HG02759 (cell line): ENCODE data around the gene COMMD1.
"Not testable (repeated sequence)": the region's sequence is repeated elsewhere in the genome, so short reads cannot be mapped to it uniquely, and the experiment has no call there.

ENCODE experiments used
- ATAC-seq: cut with Tn5 transposase; IDR thresholded peaks from one replicate; pipeline ENCODE4 v1.9.1; 2021; ENCODE audit warnings: mild to moderate bottlenecking, moderate library complexity; ENCODE audit not compliant: unreplicated experiment

Gene COMMD1

DNA sequence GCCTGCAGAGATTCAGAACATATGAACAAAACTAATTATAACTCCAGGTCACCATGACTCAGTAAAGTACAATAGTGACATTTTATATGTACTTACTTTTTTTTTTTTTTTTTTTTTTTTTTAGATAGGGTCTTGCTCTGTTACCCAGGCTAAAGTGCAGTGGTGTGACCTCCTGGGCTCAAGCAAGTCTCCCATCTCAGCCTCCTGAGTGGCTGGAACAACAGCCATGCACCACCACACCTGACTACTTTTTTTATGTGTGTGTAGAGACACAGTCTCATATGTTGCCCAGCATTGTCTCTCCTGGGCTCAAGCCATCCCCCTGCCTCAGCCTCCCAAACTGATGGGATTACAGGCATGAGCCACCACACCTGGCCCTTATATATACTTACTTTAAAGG is 159.8 kb downstream of the COMMD1 start:
- ATAC-seq: no peak

DNA sequence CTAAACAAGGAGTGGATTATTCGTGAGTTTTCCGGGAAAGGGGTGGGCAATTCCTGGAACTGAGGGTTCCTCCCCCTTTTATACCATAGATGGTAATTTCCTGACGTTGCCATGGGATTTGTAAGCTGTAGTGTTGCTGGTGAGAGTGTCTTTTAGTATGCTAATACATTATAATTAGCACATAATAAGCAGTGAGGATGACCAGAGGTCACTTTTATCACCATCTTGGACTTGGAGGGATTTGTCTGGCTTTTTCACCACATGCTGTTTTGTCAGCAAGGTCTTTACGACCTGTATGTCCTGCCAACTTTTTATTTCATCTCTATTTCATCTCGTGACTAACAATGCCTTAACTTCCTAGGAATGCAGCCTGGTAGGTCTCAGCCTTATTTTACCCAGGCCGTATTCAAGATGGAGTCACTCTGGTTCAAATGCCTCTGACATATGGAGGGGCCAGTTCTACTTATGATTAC is 165.7 kb downstream of the COMMD1 start:
- no peak for ATAC-seq

DNA sequence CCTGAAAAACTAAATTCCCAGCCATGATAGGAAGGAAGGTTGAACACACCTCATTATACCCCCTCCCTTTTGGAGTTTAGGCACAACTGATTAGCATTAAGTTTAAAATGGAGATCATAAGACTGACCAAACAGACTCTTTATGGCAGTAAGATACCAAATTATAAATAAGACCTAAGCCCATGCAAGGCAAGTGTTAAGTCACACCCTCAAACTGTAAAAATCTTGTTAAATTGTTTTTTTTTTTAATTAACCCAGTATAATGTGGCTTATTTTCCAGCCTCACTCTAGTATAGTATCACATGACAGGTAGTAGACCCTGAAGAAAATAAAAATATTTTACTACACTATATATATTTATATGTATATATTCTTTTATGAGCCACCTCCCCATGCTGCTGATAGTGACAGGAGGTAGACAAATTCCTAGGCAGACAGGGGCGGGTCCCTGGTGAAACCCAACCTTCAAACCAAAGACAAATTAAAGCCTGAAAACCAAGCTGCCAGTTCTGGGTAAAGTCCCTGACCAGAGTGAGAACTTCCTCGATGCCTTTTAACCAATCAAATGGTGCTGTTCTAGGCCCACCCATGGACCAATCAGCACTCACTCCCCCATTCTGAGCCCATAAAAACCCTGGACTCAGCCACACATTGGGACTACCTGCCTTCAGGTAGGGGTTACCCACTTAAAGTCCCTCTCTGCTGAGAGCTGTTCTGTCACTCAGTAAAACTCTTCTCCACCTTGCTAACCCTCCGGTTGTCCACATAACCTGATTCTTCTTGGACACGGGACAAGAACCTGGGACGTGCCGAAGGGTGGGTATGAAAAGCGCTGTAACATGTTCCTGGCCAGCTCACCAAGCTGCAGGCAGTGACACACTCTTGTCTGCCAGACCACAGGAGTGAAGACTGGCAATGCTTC is 166.5 kb downstream of the COMMD1 start:
- ATAC-seq: no peak

DNA sequence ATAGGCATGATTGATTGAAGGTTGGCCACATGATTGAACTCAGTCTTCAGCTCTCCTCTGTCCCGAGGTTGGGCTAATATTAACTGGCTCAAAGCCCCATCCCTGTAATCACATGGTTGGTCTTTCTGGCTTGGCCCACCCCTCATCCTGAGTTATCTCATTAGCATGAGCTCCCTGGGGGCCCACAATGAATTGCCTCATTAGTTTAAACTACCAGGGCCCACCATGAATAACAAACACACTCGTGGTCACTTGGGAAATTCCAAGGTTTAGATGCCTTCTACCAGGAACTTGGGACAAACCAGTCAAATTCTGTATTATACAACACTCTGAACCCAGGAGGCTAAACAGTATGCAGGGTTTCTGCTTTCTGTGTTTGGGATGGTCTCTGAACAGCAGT is 168.8 kb downstream of the COMMD1 start:
- ATAC-seq: no peak

- ATAC-seq: no peak
Observed at GRCh38 chr2:62076980-62077638, 171.6 kb downstream of the COMMD1 start.

DNA sequence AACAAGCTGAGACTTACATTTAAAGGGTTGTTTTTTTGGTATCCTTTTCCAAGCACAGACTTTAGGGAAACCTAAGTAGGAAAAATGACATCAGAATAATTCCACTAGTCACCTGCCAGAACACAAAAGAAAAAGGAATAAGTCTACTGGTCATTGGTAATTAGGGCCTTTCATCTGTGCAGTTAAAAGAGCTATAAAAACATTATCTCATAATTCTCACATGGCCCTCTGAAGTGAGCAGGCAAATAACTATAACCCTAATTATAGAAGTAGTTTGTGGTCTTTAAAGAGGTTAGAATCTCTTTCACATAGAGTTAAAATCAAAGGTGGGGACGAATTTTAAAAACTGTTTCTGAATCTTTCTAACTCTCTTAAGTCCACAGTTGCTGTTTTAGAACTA is 179.3 kb downstream of the COMMD1 start:
- ATAC-seq: no peak

GRCh38 chr2:62089658-62090057 is 184.2 kb downstream of the COMMD1 start:
- no peak for ATAC-seq

DNA sequence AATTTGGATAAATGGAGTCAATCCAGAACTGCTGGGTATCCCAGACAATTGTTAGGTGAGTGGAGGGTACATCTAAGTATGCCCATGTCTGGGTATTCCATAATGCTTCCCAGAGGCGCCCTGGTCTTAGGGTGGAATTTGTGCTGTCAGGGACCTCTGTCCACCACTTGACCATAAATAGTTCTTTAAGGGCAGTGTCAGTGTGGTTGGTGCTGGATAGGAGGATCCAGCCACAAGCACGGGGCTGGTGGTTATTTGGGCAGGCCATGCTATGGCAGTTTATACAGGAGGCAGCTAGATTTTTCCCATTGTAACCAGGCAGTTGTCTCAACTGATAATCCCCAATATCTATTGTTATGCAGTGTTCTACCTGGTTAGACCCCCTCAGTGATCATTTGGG is 186.0 kb downstream of the COMMD1 start:
- no peak for ATAC-seq

DNA sequence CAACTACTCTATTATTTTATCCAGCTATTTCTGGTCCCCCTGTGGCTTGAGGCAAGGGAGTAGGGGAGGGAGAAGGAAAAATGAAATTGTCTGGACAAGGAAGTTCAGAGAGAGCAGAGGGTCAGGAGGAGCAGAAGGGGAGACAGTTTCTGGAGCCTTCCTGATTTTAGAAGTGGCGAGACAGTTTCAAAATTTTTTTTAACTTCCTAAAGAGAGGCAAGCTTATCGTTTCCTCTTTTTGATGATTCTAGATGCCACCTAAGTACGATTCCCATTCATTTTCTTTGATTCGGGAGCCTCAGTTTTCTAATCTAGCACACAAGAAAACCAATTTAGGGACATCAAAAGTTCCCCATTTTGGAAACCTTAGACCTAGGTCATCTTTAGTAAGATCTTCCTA is 193.6 kb downstream of the COMMD1 start:
- no peak for ATAC-seq

GRCh38 chr2:62099523-62100175 is 194.2 kb downstream of the COMMD1 start:
- ATAC-seq: peak; percentile 95

DNA sequence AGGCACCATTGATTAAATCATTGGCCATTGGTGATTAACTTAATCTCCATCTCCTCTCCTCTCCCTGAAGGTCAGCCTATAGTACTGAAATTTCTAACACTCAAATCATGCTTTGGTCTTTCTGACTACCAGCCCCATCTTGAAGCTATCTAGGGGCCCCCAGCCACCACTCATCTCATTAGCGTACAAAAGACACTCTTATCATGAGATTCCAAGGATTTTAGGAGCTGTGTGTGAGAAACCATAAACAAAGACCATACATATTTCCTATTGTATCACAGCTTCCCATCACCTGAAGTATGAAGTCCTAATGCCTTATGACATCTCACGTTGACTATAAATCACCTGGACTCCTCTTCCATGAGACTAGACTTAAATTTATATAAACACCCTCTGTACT is 196.4 kb downstream of the COMMD1 start:
- no peak for ATAC-seq

- ATAC-seq: no peak
Observed at GRCh38 chr2:62102402-62102920, 197.0 kb downstream of the COMMD1 start.

- no peak for ATAC-seq
Observed at GRCh38 chr2:62109554-62109953, 204.1 kb downstream of the COMMD1 start.

DNA sequence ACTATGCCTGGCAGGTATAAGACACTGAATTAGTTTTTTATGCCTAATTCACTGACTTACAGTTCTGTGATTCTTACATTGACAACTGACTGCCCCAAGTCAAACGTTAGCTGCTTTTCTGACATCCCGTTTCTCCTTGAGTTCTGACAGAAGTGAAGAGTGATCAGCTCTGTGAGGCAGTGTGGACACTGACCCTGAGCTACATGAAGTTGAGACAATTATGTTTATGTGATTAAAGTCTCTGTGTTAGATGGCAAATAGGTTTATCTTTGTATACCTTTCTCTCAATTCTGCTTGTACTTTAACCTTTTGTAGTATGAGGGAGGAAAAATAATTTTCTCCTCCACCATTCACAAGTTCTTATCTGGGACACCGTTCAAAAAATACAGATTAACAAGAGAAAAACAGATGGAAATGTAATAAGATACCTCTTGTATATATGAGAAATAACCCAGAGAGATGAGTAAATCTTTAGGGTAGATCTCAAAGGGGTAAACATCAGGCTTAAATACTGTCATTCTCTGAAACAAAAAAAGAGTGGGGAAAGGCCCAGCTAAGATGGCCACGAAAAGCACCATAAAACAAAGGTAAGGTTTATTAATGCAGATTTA is 205.0 kb downstream of the COMMD1 start:
- no peak for ATAC-seq

DNA sequence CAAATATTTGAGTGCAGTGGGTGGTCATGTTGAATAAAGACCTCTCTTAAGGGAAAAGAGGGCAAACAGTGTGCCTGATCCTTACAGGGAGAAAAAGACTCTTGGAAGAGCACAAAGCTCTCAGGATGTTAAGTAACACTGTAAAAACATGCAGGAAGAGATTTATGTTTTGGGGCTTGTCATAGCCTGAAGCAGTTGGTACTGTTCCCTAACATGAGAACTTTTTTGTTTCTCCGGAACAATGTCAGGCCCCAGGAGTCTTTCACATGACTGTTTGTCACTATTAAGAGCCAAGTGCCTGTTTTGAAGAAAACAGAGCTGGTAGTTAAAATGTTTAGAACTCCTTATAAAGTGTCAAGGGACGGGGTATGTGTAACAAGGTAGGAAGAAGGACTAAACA is 206.7 kb downstream of the COMMD1 start:
- ATAC-seq: no peak

GRCh38 chr2:62114564-62114963 is 209.1 kb downstream of the COMMD1 start:
- ATAC-seq: no peak

DNA sequence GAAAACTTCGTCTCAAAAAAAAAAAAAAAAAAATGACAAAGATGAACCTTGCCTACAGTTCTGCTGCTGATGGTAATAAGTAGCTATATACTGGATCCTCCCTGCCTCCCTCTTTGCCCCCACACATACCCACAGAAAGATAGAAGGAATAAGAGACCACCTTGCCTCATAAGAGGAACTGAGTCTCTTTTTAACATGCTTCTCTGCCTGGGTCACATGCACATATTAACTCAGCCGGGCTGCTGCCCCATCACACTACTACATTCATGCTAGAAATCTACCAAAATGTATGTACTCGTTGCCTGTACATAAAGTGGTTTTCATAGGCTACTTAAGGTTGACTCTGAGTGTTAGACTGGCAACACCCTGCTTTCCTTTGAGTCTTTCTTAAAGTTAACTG is 211.5 kb downstream of the COMMD1 start:
- ATAC-seq: no peak

- no peak for ATAC-seq
Observed at GRCh38 chr2:62118160-62118559, 212.7 kb downstream of the COMMD1 start.

GRCh38 chr2:62119311-62119974 is 214.0 kb downstream of the COMMD1 start:
- ATAC-seq: no peak

DNA sequence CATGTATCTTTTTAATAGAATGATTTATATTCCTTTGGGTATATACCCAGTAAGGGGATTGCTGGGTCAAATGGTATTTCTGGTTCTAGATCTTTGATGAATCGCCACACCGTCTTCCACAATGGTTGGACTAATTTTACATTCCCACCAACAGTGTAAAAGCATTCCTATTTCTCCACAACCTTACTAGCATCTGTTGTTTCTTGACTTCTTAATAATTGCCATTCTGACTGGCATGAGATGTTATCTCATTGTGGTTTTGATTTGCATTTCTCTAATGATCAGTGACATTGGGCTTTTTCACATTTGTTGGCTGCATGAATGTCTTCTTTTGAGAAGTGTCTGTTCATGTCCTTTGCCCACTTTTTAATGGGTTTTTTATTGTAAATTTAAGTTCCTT is 220.8 kb downstream of the COMMD1 start:
- not testable (repeated sequence) for ATAC-seq
